Epithelial cell of prostate (primary cell): ENCODE data around the gene LEFTY1.

Source experiments
- DNase-seq: peaks from one replicate; pipeline ENCODE4 v3.0.0-alpha.2; 2011; ENCODE audit warnings: low read depth, low spot score
- H3K27ac ChIP-seq: fragments of 450-650 bp; 2 replicates; pipeline ENCODE4 v1.5.1; 2017; ENCODE audit warnings: mild to moderate bottlenecking

The LEFTY1 gene

GRCh38 chr1:225855503-225856300 is 33.2 kb downstream of the LEFTY1 start:
- no peak overlapping the region for H3K27ac ChIP-seq
- DNase-seq, result no peak

GRCh38 chr1:225853441-225853840 is 35.5 kb downstream of the LEFTY1 start:
- no peak overlapping the region for H3K27ac ChIP-seq
- no peak for DNase-seq

- no peak overlapping the region for H3K27ac ChIP-seq
- DNase-seq, result no peak
Observed at GRCh38 chr1:225852413-225853124, 36.4 kb downstream of the LEFTY1 start.

- H3K27ac ChIP-seq, result no peak overlapping the region
- DNase-seq, result no peak
Observed at GRCh38 chr1:225851805-225852204, 37.1 kb downstream of the LEFTY1 start.

- no peak for DNase-seq
- H3K27ac ChIP-seq, result no peak overlapping the region
Observed at GRCh38 chr1:225850370-225850769, 38.6 kb downstream of the LEFTY1 start.

GRCh38 chr1:225849925-225850324 is 39.0 kb downstream of the LEFTY1 start:
- H3K27ac ChIP-seq, result no peak overlapping the region
- DNase-seq, result no peak

- H3K27ac ChIP-seq, result no peak overlapping the region
Observed at GRCh38 chr1:225848030-225848955, 40.7 kb downstream of the LEFTY1 start.

GRCh38 chr1:225847610-225848009 is 41.3 kb downstream of the LEFTY1 start:
- no peak overlapping the region for H3K27ac ChIP-seq

More at GRCh38 chr1:225848030-225848955, 40.7 kb downstream of the LEFTY1 start:
- no peak for DNase-seq

GRCh38 chr1:225846331-225847310 is 42.3 kb downstream of the LEFTY1 start:
- no peak for DNase-seq
- H3K27ac ChIP-seq, result no peak overlapping the region

More at GRCh38 chr1:225847610-225848009, 41.3 kb downstream of the LEFTY1 start:
- DNase-seq, result no peak

- H3K27ac ChIP-seq, result no peak overlapping the region
- DNase-seq, result peak; percentile 16
Observed at GRCh38 chr1:225845571-225846259, 43.2 kb downstream of the LEFTY1 start.

- DNase-seq, result no peak
- no peak overlapping the region for H3K27ac ChIP-seq
Observed at GRCh38 chr1:225845097-225845496, 43.8 kb downstream of the LEFTY1 start.

GRCh38 chr1:225844236-225845061 is 44.5 kb downstream of the LEFTY1 start:
- H3K27ac ChIP-seq, result no peak overlapping the region
- DNase-seq, result no peak

GRCh38 chr1:225843426-225843795 is 45.5 kb downstream of the LEFTY1 start:
- DNase-seq, result no peak
- H3K27ac ChIP-seq, result no peak overlapping the region

GRCh38 chr1:225842788-225843425 is 46.0 kb downstream of the LEFTY1 start:
- no peak for DNase-seq
- H3K27ac ChIP-seq, result no peak overlapping the region

- no peak for DNase-seq
- H3K27ac ChIP-seq, result no peak overlapping the region
Observed at GRCh38 chr1:225842074-225842473, 46.9 kb downstream of the LEFTY1 start.

GRCh38 chr1:225840713-225841112 is 48.2 kb downstream of the LEFTY1 start:
- no peak overlapping the region for H3K27ac ChIP-seq
- no peak for DNase-seq

GRCh38 chr1:225840223-225840610 is 48.7 kb downstream of the LEFTY1 start:
- DNase-seq, result no peak
- H3K27ac ChIP-seq, result no peak overlapping the region

- DNase-seq, result no peak
- H3K27ac ChIP-seq, result no peak overlapping the region
Observed at GRCh38 chr1:225838793-225839192, 50.2 kb downstream of the LEFTY1 start.
